PC-9 (cell line): Measurements from ENCODE around the gene NAGLU.

ENCODE experiments used
- EZH2 ChIP-seq: fragments of 200-600 bp; sonication (generic); IDR thresholded peaks from 2 replicates; pipeline ENCODE4 v1.8.0; 2017; ENCODE audit warnings: antibody characterized with exemption, low read depth
- TF ChIP-seq, protein P1 (sequence below): fragments of 200-600 bp; sonication (generic); conservative IDR thresholded peaks from 2 replicates; pipeline ENCODE4 v1.6.1; 2017; ENCODE audit warnings: mixed run types, antibody characterized with exemption, mild to moderate bottlenecking, moderate library complexity

DNA sequence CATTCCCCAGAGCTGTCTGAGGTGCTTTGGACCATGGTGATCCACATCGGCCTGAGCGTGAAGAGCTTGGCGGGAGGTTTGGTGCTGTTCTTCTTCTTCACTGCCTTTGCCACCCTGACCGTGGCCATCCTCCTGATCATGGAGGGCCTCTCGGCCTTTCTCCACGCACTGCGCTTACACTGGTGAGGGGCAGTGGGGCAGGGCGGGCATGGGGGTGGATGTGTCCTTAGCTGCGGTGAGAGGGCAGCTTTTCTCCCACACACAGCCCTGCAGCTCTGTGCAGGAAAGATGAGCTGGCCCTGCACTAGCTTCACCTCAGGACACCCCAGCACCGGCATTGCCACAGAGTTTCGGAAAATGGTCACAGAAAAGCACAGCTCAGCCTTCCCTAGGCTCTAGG lies 21.8 kb upstream of the NAGLU start:
- TF ChIP-seq, protein P1, sequence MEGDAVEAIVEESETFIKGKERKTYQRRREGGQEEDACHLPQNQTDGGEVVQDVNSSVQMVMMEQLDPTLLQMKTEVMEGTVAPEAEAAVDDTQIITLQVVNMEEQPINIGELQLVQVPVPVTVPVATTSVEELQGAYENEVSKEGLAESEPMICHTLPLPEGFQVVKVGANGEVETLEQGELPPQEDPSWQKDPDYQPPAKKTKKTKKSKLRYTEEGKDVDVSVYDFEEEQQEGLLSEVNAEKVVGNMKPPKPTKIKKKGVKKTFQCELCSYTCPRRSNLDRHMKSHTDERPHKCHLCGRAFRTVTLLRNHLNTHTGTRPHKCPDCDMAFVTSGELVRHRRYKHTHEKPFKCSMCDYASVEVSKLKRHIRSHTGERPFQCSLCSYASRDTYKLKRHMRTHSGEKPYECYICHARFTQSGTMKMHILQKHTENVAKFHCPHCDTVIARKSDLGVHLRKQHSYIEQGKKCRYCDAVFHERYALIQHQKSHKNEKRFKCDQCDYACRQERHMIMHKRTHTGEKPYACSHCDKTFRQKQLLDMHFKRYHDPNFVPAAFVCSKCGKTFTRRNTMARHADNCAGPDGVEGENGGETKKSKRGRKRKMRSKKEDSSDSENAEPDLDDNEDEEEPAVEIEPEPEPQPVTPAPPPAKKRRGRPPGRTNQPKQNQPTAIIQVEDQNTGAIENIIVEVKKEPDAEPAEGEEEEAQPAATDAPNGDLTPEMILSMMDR = no peak
- no peak for TF ChIP-seq EZH2
